Measurements from ENCODE around the gene BTNL2.

- TF ChIP-seq, protein P1, sequence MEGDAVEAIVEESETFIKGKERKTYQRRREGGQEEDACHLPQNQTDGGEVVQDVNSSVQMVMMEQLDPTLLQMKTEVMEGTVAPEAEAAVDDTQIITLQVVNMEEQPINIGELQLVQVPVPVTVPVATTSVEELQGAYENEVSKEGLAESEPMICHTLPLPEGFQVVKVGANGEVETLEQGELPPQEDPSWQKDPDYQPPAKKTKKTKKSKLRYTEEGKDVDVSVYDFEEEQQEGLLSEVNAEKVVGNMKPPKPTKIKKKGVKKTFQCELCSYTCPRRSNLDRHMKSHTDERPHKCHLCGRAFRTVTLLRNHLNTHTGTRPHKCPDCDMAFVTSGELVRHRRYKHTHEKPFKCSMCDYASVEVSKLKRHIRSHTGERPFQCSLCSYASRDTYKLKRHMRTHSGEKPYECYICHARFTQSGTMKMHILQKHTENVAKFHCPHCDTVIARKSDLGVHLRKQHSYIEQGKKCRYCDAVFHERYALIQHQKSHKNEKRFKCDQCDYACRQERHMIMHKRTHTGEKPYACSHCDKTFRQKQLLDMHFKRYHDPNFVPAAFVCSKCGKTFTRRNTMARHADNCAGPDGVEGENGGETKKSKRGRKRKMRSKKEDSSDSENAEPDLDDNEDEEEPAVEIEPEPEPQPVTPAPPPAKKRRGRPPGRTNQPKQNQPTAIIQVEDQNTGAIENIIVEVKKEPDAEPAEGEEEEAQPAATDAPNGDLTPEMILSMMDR (IDR thresholded peaks at IDR 0.05) = no peak
- no peak for TF ChIP-seq POLR2A (IDR thresholded peaks at IDR 0.05)
These were observed 11.0 kb downstream of the BTNL2 start for GRCh38 chr6:32396028-32396427.
